Neural cell (in vitro differentiated cells): ENCODE measurements around the gene GJA8. TPM values are rescaled to one million over a fixed set of nuclear protein-coding genes. Genes with fewer than 3 reads are reported as not detected.
"Not testable (repeated sequence)": the region's sequence is repeated elsewhere in the genome, so short reads cannot be mapped to it uniquely, and the experiment has no call there.

Experiments used
- H2AFZ ChIP-seq: fragments of 200-600, 300-800 bp; sonication (generic), shearing (Covaris generic); 2 replicates; pipeline ENCODE4 v1.6.0; 2014; ENCODE audit warnings: low read depth, mild to moderate bottlenecking, antibody characterized with exemption, low read length, moderate library complexity
- H3F3A ChIP-seq: fragments of 200-600 bp; shearing (Covaris generic); 2 replicates; pipeline ENCODE4 v1.6.1; 2016; ENCODE audit warnings: mild to moderate bottlenecking, moderate library complexity, mixed read lengths, antibody characterized with exemption, low read length; ENCODE audit not compliant: insufficient read depth, poor library complexity, severe bottlenecking
- H3K27ac ChIP-seq: fragments of 200-600, 300-800 bp; sonication (generic), shearing (Covaris generic); 2 replicates; pipeline ENCODE4 v1.5.1; 2014; ENCODE audit warnings: mild to moderate bottlenecking, low read length, moderate library complexity
- H3K27me3 ChIP-seq: fragments of 300-800, 200-600 bp; sonication (generic), shearing (Covaris generic); 2 replicates; pipeline ENCODE4 v1.6.0; 2014; ENCODE audit warnings: mild to moderate bottlenecking, low read depth, low read length, moderate library complexity; ENCODE audit not compliant: insufficient read depth
- H3K36me3 ChIP-seq: fragments of 300-800, 200-600 bp; sonication (generic), shearing (Covaris generic); 2 replicates; pipeline ENCODE4 v1.5.1; 2014; ENCODE audit warnings: mild to moderate bottlenecking, antibody characterized with exemption, low read length, moderate library complexity; ENCODE audit not compliant: insufficient read depth
- H3K4me2 ChIP-seq: fragments of 300-800, 200-600 bp; sonication (generic), shearing (Covaris generic); 2 replicates; pipeline ENCODE4 v1.6.0; 2014; ENCODE audit warnings: mild to moderate bottlenecking, low read length
- H3K4me3 ChIP-seq: fragments of 300-800, 200-600 bp; sonication (generic), shearing (Covaris generic); 2 replicates; pipeline ENCODE4 v1.5.1; 2014; ENCODE audit warnings: mild to moderate bottlenecking, low read length, moderate library complexity
- H3K79me2 ChIP-seq: fragments of 200-600 bp; shearing (Covaris generic); replicated peaks from 2 replicates; pipeline ENCODE4 v1.6.0; 2014; ENCODE audit warnings: mild to moderate bottlenecking, low read length, moderate library complexity; ENCODE audit not compliant: insufficient read depth
- H3K9ac ChIP-seq: fragments of 300-800, 200-600 bp; sonication (generic), shearing (Covaris generic); 2 replicates; pipeline ENCODE4 v1.6.1; 2016; ENCODE audit warnings: mild to moderate bottlenecking, low read length, mixed read lengths
- H3K9me2 ChIP-seq: fragments of 200-600 bp; shearing (Covaris generic); 2 replicates; pipeline ENCODE4 v1.6.1; 2016; ENCODE audit warnings: mild to moderate bottlenecking, low read length, mixed read lengths; ENCODE audit not compliant: insufficient read depth
- H3K9me3 ChIP-seq: fragments of 200-600, 300-800 bp; sonication (generic), shearing (Covaris generic); 2 replicates; pipeline ENCODE4 v1.6.1; 2016; ENCODE audit warnings: mild to moderate bottlenecking, mixed run types, low read length, moderate library complexity, mixed read lengths
- H4K20me1 ChIP-seq: fragments of 200-600 bp; shearing (Covaris generic); 2 replicates; pipeline ENCODE4 v1.6.1; 2016; ENCODE audit warnings: mild to moderate bottlenecking, mixed run types; ENCODE audit not compliant: insufficient read depth
- CTCF ChIP-seq: fragments of 450-650 bp; IDR thresholded peaks from 2 replicates; pipeline ENCODE4 v1.5.1; 2014; ENCODE audit warnings: antibody characterized with exemption, mild to moderate bottlenecking, moderate library complexity; ENCODE audit not compliant: poor library complexity, severe bottlenecking
- EP300 ChIP-seq: fragments of 450-650 bp; conservative IDR thresholded peaks from 2 replicates; pipeline ENCODE4 v1.6.1; 2014; ENCODE audit warnings: antibody characterized with exemption, mild to moderate bottlenecking, moderate library complexity; ENCODE audit not compliant: poor library complexity, severe bottlenecking
- EZH2 ChIP-seq: fragments of 200-600, 300-800 bp; shearing (Covaris generic), sonication (generic); IDR thresholded peaks from 2 replicates; pipeline ENCODE4 v1.6.1; 2014; ENCODE audit warnings: antibody characterized with exemption, low read length, borderline replicate concordance, mild to moderate bottlenecking; ENCODE audit not compliant: insufficient read depth, poor library complexity, severe bottlenecking
- MXI1 ChIP-seq: fragments of 450-650 bp; conservative IDR thresholded peaks from 2 replicates; pipeline ENCODE4 v1.6.1; 2014; ENCODE audit warnings: antibody characterized with exemption, mild to moderate bottlenecking; ENCODE audit not compliant: poor library complexity, severe bottlenecking
- POLR2AphosphoS5 ChIP-seq: IDR thresholded peaks from 2 replicates; pipeline ENCODE4 v1.6.1; 2012
- RAD21 ChIP-seq: fragments of 450-650 bp; conservative IDR thresholded peaks from 2 replicates; pipeline ENCODE4 v1.6.1; 2014; ENCODE audit warnings: antibody characterized with exemption, mild to moderate bottlenecking, moderate library complexity
- REST ChIP-seq: IDR thresholded peaks from 2 replicates; pipeline ENCODE4 v1.6.1; 2012; ENCODE audit warnings: borderline replicate concordance
- SMC3 ChIP-seq: fragments of 450-650 bp; conservative IDR thresholded peaks from 2 replicates; pipeline ENCODE4 v1.6.1; 2014; ENCODE audit warnings: antibody characterized with exemption, mild to moderate bottlenecking, moderate library complexity; ENCODE audit not compliant: poor library complexity
- TAF1 ChIP-seq: IDR thresholded peaks from 2 replicates; pipeline ENCODE4 v1.6.1; 2012; ENCODE audit warnings: low read depth
- polyA plus RNA-seq: library from polyadenylated mRNA; depleted of rRNA; stranded (reverse); fragments of >200 nt; gene quantifications from 2 replicates; pipeline ENCODE4 v1.2.3, GENCODE V29; 2014

The GJA8 gene
- polyA plus RNA-seq, 1 donor from 2014 or later: not detected

- not testable (repeated sequence) for H3K4me3 ChIP-seq, H3K9ac ChIP-seq, H3K9me2 ChIP-seq, H3K9me3 ChIP-seq, H2AFZ ChIP-seq, H3F3A ChIP-seq, H3K4me2 ChIP-seq, H3K36me3 ChIP-seq, H3K27me3 ChIP-seq, H3K79me2 ChIP-seq, H4K20me1 ChIP-seq, H3K27ac ChIP-seq
Observed at GRCh38 chr1:147855996-147856395, 46.6 kb upstream of the GJA8 start.

- H3K9me2 ChIP-seq, H3K4me2 ChIP-seq, H3K79me2 ChIP-seq, H3K27ac ChIP-seq, H4K20me1 ChIP-seq, H3K4me3 ChIP-seq, H3F3A ChIP-seq, H3K36me3 ChIP-seq, H2AFZ ChIP-seq, H3K9ac ChIP-seq, H3K9me3 ChIP-seq, H3K27me3 ChIP-seq: not testable (repeated sequence)
Observed at GRCh38 chr1:147867204-147867603, 35.4 kb upstream of the GJA8 start.

- no peaks in the 10 kb centered on the region for H3F3A ChIP-seq
- no peaks in the 10 kb centered on the region for H3K79me2 ChIP-seq
- no peak overlapping the region for H3K4me3 ChIP-seq
- no peak overlapping the region for H2AFZ ChIP-seq
- no peak for TF ChIP-seq SMC3
- TF ChIP-seq TAF1: no peak
- no peak for TF ChIP-seq CTCF
- no peak for TF ChIP-seq POLR2AphosphoS5
- no peak for TF ChIP-seq REST
- TF ChIP-seq EP300: no peak
- no peak for TF ChIP-seq EZH2
- TF ChIP-seq MXI1: no peak
- no peak for TF ChIP-seq RAD21
- H3K9me3 ChIP-seq: no peaks in the 10 kb centered on the region
- H4K20me1 ChIP-seq: no peaks in the 10 kb centered on the region
- no peak overlapping the region for H3K4me2 ChIP-seq
- no peaks in the 10 kb centered on the region for H3K27me3 ChIP-seq
- no peaks in the 10 kb centered on the region for H3K36me3 ChIP-seq
- no peak overlapping the region for H3K9ac ChIP-seq
- no peaks in the 10 kb centered on the region for H3K9me2 ChIP-seq
- no peak overlapping the region for H3K27ac ChIP-seq
Observed at GRCh38 chr1:147878022-147878421, 24.6 kb upstream of the GJA8 start.
